Psoas muscle (tissue), 8 donors: ENCODE results near the gene OAS2. TPM values are rescaled to one million over a fixed set of nuclear protein-coding genes. Genes with fewer than 3 reads are reported as not detected.
"Not testable (repeated sequence)": the region's sequence is repeated elsewhere in the genome, so short reads cannot be mapped to it uniquely, and the experiment has no call there.

Experiments used
- ATAC-seq, 4 donors: fragments of 200-7000 bp; cut with Tn5 transposase; one replicate each; pipeline ENCODE4 v1.9.1; 2020; ENCODE audit warnings: moderate library complexity in 3 of 4, mild to moderate bottlenecking in 2 of 4
- DNase-seq, 2 donors: peaks; one replicate each; pipeline ENCODE4 v3.0.0-alpha.2; 2020
- H3K27ac ChIP-seq: fragments of 200-600 bp; one replicate; pipeline ENCODE4 v1.8.0; 2022
- H3K27me3 ChIP-seq, 3 donors: fragments of 200-600 bp in 1 of 3; one replicate each; pipeline versions ENCODE4 v1.6.1 to v1.8.0; 2013 to 2022; ENCODE audit warnings: low read length in 2 of 3, mild to moderate bottlenecking in 2 of 3, moderate library complexity in 1 of 3; ENCODE audit not compliant: insufficient read depth in 3 of 3
- H3K36me3 ChIP-seq, 2 donors: fragments of 200-600 bp in 1 of 2; one replicate each; pipeline versions ENCODE4 v1.6.1 to v1.8.0; 2013 to 2022; ENCODE audit warnings: low read depth in 1 of 2, mild to moderate bottlenecking in 1 of 2, moderate library complexity in 1 of 2; ENCODE audit not compliant: insufficient read depth in 1 of 2
- H3K4me1 ChIP-seq: fragments of 200-600 bp; one replicate; pipeline ENCODE4 v1.8.0; 2022
- H3K4me3 ChIP-seq: fragments of 200-600 bp; one replicate; pipeline ENCODE4 v1.8.0; 2022; ENCODE audit warnings: mild to moderate bottlenecking
- H3K9me3 ChIP-seq: fragments of 200-600 bp; one replicate; pipeline ENCODE4 v1.8.0; 2022
- WGBS, 3 donors: extraction: QIAGEN DNeasy Blood & Tissue Kit; methylation state at CpG; one replicate each; pipeline versions ENCODE4 v1.1.6 to v1.1.7; 2013; 5-methylcytosine and 5-hydroxymethylcytosine counted together
- intact Hi-C, 2 donors: fragments of 100-400 bp; cut with DNase I; formaldehyde crosslinking; loops; one replicate each; pipeline versions ENCODE4 v1.11.0 to v1.14.2; 2022
- polyA plus RNA-seq, 3 donors: library from polyadenylated mRNA; stranded (reverse); fragments of 200-250 nt; gene quantifications; one replicate each; pipeline ENCODE4 v1.2.3, GENCODE V29; 2013
- total RNA-seq, 4 donors: library from RNA; stranded (reverse); fragmentation: NEBNext Ultra II Directional in 2 of 4; extraction: Animal tissue kit (Norgen Biotek cat#: 25700) in 2 of 4; gene quantifications; one replicate each; pipeline versions ENCODE4 v1.2.1 to v1.2.4, GENCODE V29; 2021 to 2023
- TF ChIP-seq, protein P1 (sequence below): fragments of 200-600 bp; IDR thresholded peaks from one replicate; pipeline ENCODE4 v1.8.0; 2022; ENCODE audit warnings: antibody characterized with exemption
- donor health status: healthy with polysubstance abuse.
- donor health status: DM: no; HTN: no; CAD: no; lungs with moderate emphysema.
- donor health status: Bipolar disorder and iron deficiency.
- donor health status: healthy.
- donor health status: DM: yes; HTN: yes; CAD: no.
- donor health status: DM: no; HTN: no; CAD: no.
- donor health status: DM: no; HTN: no; CAD: no.
- donor health status: DM: yes; HTN: yes; CAD: no.

OAS2 gene
- total and polyA plus RNA-seq, 7 donors: 1.5 to 8.4 (median 2.1) TPM

DNA sequence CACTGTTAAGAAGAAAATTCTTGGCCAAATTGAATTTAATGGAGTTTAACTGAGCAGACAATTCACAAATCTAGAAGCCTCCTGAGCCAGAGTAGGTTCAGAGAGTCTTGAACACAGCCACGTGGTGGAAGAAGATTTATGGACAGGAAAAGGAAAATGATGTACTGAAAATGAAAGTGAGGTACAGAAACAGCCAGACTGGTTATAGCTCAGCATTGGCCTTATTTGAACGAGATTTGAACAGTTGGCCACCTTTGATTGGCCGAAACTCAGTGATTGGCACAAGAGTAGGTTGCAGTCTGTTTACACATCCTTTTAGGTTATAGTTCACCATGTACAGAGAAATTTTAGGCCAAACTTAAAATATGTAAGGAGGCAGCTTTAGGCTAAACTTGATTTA, 9.9 kb downstream of the OAS2 start:
- Histone ChIP-seq H3K4me1 (no peaks in the 10 kb centered on the region), H3K9me3 (no peaks in the 10 kb centered on the region), H3K27me3 (no peaks in the 10 kb centered on the region), H3K36me3 (peaks cover 0 to 4% of the 10 kb centered on the region in 2 donors), H3K4me3 (no peak overlapping the region), H3K27ac (no peak overlapping the region)
- ATAC-seq (no peak), DNase-seq (no peak)
- intact Hi-C loops: no loop called here
- 46 to 47% (median 46%) methylated on average over 3 of the region's 3 CpGs for WGBS, 3 donors
- TF ChIP-seq, protein P1, sequence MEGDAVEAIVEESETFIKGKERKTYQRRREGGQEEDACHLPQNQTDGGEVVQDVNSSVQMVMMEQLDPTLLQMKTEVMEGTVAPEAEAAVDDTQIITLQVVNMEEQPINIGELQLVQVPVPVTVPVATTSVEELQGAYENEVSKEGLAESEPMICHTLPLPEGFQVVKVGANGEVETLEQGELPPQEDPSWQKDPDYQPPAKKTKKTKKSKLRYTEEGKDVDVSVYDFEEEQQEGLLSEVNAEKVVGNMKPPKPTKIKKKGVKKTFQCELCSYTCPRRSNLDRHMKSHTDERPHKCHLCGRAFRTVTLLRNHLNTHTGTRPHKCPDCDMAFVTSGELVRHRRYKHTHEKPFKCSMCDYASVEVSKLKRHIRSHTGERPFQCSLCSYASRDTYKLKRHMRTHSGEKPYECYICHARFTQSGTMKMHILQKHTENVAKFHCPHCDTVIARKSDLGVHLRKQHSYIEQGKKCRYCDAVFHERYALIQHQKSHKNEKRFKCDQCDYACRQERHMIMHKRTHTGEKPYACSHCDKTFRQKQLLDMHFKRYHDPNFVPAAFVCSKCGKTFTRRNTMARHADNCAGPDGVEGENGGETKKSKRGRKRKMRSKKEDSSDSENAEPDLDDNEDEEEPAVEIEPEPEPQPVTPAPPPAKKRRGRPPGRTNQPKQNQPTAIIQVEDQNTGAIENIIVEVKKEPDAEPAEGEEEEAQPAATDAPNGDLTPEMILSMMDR: no peak

DNA sequence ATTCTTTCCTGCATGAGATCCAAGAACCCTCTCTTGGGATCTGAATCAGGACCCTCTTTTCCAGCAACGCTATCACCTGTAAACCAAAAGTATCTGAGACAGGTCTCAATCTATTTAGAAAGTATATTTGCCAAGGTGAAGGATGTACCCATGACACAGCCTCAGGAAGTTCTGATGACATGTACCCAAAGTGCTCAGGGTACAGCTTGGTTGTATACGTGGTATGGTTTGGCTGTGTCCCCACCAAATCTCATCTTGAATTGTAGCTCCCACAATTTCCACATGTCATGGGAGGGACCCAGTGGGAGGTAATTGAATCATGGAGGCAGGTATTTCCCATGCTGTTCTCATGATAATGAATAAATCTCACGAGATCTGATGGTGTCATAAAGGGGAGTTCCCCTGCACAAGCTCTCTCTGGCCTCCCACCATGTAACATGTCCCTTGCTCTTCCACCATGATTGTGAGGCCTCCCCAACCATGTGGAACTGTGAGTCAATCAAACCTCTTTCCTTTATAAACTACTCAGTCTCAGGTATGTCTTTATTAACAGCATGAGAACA, 10.6 kb downstream of the OAS2 start:
- H3K36me3 ChIP-seq, H3K27me3 ChIP-seq, ATAC-seq, H3K4me3 ChIP-seq, DNase-seq, H3K9me3 ChIP-seq, intact Hi-C loops, H3K27ac ChIP-seq, H3K4me1 ChIP-seq: not testable (repeated sequence)
- 65 to 73% (median 73%) methylated on average over 3 of the region's 3 CpGs for WGBS, 3 donors

DNA sequence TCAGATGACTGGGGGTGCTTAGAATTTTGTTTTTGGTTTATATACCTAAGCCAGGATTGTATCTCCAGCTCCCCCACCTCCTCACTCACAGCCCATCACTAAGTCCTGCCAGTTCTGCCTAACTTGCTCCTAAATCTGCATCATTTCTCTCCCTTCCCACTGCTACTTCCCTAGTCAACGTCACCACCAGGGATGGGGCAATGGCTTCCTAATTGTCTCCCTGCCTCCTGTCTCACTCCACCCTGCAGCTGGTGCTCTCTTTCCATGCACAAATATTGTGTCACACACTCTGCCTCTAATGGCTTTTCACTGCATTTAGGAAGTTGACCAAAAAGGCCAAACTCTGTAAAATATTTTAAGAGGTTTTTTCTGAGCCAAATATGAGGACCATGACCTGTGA, 11.5 kb downstream of the OAS2 start:
- no peak overlapping the region for H3K4me3 ChIP-seq
- H3K27ac ChIP-seq: no peak overlapping the region
- ATAC-seq: no peak
- TF ChIP-seq, protein P1: no peak
- DNase-seq: no peak
- H3K36me3 ChIP-seq: peaks cover 0 to 4% of the 10 kb centered on the region in 2 donors
- H3K4me1 ChIP-seq: no peaks in the 10 kb centered on the region
- H3K27me3 ChIP-seq: no peaks in the 10 kb centered on the region
- 16 to 37% (median 24%) methylated on average over 1 of the region's 1 CpG for WGBS, 3 donors
- intact Hi-C loops: no loop called here
- no peaks in the 10 kb centered on the region for H3K9me3 ChIP-seq

DNA sequence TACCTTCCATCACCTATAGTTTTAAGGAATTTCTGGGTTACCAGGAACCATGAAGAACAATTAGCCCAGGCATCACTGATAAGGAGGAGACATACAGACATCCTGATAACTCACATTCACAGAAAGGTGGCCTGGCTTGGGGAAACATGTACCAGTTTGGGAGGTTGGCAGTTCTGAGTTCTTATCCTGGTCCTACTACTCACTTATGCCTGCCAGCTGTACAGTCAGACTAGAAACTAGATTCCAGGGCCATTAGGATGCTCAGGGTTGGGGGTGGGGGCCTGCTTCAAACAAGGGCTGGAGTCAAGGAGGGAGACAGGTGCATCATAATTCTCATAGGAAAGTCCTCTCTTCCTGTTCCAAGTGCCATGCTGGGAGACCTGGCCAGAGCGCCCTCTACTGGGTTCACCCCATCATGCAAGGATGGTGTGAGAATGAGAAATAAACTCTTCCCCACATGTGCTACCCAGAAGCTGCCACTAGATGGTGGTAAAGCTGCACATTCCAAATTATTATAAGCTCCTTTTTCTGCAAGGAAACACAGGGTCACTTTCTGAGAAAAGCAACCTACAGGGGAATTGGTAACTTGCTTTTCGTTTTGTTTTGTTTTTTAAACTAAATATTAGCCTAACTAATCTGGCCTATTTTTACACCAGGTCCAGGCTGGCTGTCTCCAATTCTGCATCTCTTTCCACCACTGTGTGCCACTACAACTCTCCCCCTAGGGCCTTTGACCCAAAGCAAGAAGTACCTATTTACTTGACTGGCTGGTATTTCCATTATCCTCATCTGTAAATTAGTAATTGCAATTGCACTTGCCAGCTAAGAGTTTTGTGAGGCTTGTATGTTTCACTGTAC, 14.5 kb downstream of the OAS2 start:
- TF ChIP-seq, protein P1: peak; percentile 54
- intact Hi-C loops: no loop called here
- Histone ChIP-seq H3K36me3 (peaks cover 0 to 4% of the 10 kb centered on the region in 2 donors), H3K9me3 (no peaks in the 10 kb centered on the region), H3K27me3 (no peaks in the 10 kb centered on the region), H3K4me1 (no peaks in the 10 kb centered on the region), H3K4me3 (no peak overlapping the region), H3K27ac (no peak overlapping the region)
- peak in 1 of 2 donors; percentile 29 for DNase-seq
- WGBS, 3 donors: 5 to 10% (median 9%) methylated on average over 2 of the region's 2 CpGs
- no peak for ATAC-seq

DNA sequence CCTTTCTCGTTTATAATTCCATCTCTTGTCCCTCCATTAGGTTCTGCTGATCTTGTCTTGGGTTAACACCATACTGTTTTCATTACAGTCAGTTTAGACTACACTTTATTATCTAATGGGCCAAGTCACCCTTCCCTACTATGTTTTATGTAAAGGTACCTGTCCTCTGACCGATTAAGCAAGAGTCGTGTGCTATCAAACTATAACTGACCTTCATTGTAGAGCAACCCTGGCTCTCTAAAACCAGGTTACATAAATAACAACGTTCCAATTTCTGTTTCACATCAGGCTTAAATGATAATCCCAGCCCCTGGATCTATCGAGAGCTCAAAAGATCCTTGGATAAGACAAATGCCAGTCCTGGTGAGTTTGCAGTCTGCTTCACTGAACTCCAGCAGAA, 16.7 kb downstream of the OAS2 start:
- ATAC-seq (no peak), DNase-seq (no peak)
- H3K4me1 ChIP-seq: no peaks in the 10 kb centered on the region
- WGBS, 3 donors: 70 to 78% (median 74%) methylated on average over 5 of the region's 5 CpGs
- intact Hi-C loops: no loop called here
- no peaks in the 10 kb centered on the region for H3K27me3 ChIP-seq
- peaks cover 5% of the 10 kb centered on the region for H3K9me3 ChIP-seq
- H3K4me3 ChIP-seq: no peak overlapping the region
- H3K27ac ChIP-seq: no peak overlapping the region
- TF ChIP-seq, protein P1: no peak
- no peaks in the 10 kb centered on the region for H3K36me3 ChIP-seq
